Measurements from ENCODE around the gene ZNF532. TPM values are rescaled to one million over a fixed set of nuclear protein-coding genes. Genes with fewer than 3 reads are reported as not detected.
"Not testable (repeated sequence)": the region's sequence is repeated elsewhere in the genome, so short reads cannot be mapped to it uniquely, and the experiment has no call there.

ZNF532 gene
- total and polyA plus RNA-seq, 8 donors = 56.2 to 153 (median 142) TPM

DNA sequence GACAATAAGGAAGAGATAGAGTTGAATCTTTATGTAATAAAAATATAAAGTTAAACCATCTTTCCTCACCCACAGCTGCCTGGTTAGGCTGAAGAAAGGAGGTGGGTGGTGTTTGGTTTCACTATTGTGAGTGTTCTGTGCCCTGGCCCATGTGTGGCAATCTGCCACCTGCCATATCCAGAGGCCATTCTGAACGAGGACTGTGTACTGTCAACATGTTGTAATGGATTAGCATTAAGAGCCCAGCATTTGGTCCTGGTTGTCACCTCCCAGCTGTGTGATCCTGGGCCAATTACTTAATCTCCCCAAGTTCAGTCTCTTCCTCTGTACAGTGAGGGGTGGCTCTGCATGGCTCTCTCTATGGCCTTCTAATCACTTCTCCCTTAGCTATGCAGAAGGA, 156.8 kb downstream of the ZNF532 start:
- no peaks in the 10 kb centered on the region for H3K4me1 ChIP-seq
- intact Hi-C loops (cut with DNase I) = no loop called here
- no peak for TF ChIP-seq CTCF (IDR thresholded peaks at IDR 0.05)
- no peak overlapping the region for H3K4me3 ChIP-seq
- no peaks in the 10 kb centered on the region for H3K27me3 ChIP-seq
- DNase-seq = no peak
- H3K27ac ChIP-seq = no peak overlapping the region
- H3K36me3 ChIP-seq = no peaks in the 10 kb centered on the region
- no peak for ATAC-seq
- H3K9me3 ChIP-seq = peaks cover 0 to 3% of the 10 kb centered on the region in 2 donors

DNA sequence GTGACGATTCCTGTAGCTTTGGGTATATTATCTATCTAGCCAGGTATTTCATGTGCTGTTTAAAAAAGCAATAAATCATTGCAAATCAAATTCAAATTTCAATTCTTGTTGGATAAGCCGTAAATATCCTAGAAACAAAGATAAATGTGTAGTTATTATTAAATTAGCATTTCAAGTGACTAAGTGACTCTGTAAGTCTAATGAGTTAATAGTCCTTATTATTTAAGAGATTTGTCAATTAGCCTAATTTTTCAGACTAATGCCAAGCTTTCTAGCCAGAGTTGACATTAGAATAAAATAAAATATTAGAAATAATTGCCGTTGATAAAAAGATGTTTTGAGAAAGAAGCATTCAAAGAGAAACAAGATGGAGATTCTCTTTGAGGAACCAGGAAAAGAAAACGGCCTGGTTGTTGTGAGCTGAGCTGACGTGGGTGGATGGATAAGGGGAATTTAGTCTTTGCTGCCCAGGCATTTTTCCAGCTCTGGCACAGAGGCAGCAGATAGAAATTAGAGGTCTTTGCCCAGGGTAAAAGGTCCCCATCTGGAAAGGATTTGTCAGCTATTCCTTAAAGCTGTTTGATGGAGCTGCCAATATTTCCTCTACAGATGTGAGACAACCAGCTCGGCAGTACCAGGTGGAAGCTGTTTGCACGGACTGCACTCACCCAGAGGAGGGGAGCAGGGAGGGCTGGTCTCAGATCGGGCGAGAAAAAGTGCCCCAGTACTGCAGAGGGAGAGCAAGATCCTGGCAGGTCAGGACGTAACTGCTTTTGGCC, 157.7 kb downstream of the ZNF532 start:
- ATAC-seq (no peak), DNase-seq (no peak)
- Histone ChIP-seq H3K4me3 (no peak overlapping the region), H3K9me3 (peaks cover 0 to 3% of the 10 kb centered on the region in 2 donors), H3K36me3 (no peaks in the 10 kb centered on the region), H3K27me3 (no peaks in the 10 kb centered on the region), H3K27ac (no peak overlapping the region), H3K4me1 (no peaks in the 10 kb centered on the region)
- intact Hi-C loops (cut with DNase I) = no loop called here
- no peak for TF ChIP-seq CTCF (IDR thresholded peaks at IDR 0.05)

- no peak overlapping the region for H3K4me3 ChIP-seq
- no peaks in the 10 kb centered on the region for H3K9me3 ChIP-seq
- no peaks in the 10 kb centered on the region for H3K27me3 ChIP-seq
- intact Hi-C loops (cut with DNase I) = no loop called here
- ATAC-seq (peak; percentile 24), DNase-seq (no peak)
- no peaks in the 10 kb centered on the region for H3K4me1 ChIP-seq
- TF ChIP-seq CTCF (IDR thresholded peaks at IDR 0.05) = no peak
- H3K27ac ChIP-seq = peak overlapping the region in 1 of 2 donors; percentile 35
- H3K36me3 ChIP-seq = no peaks in the 10 kb centered on the region
Observed at GRCh38 chr18:59024829-59025228, 160.2 kb downstream of the ZNF532 start.

DNA sequence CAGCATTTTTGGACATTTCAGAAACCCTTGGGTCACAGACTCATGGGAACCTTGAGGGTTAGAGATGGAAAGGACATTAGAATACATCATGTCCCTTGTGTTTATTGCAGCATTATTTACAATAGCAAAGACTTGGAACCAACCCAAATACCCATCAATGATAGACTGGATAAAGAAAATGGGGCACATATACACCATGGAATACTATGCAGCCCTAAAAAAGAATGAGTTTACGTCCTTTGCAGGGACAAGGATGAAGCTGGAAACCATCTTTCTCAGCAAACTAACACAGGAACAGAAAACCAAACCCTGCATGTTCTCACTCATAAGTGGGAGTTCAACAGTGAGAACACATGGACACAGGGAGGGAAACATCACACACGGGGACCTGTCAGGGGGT, 160.9 kb downstream of the ZNF532 start:
- H3K9me3 ChIP-seq; DNase-seq; H3K4me1 ChIP-seq; ATAC-seq; H3K27me3 ChIP-seq; H3K4me3 ChIP-seq; H3K27ac ChIP-seq; H3K36me3 ChIP-seq; intact Hi-C loops (cut with DNase I): not testable (repeated sequence)

DNA sequence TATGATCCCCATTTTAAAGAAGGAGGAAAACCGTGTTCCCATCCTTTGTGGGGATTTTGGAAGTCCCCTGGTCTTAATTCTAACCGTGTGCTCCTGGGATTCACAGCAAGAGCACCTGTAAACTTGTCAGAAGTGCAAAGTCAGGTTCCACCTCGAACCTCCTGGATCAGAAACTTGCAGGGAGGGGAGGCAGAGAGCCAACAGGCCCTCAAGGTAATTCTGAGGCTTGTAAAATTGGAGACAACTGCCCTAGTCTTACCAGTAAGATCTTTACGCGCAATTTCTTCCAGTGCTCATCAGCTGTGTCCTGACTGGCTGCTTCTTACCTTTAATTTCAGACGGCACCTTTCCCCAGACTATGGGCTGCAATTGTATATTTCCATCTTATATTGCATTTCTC, 161.7 kb downstream of the ZNF532 start:
- no peaks in the 10 kb centered on the region for H3K9me3 ChIP-seq
- ATAC-seq (no peak), DNase-seq (no peak)
- H3K36me3 ChIP-seq = no peaks in the 10 kb centered on the region
- H3K4me3 ChIP-seq = no peak overlapping the region
- TF ChIP-seq CTCF (IDR thresholded peaks at IDR 0.05) = no peak
- H3K4me1 ChIP-seq = no peaks in the 10 kb centered on the region
- H3K27ac ChIP-seq = no peak overlapping the region
- H3K27me3 ChIP-seq = no peaks in the 10 kb centered on the region
- intact Hi-C loops (cut with DNase I) = no loop called here

All from left lung (tissue), 10 donors.